NCI-H82 treated with DMSO at 0.1 percent for 48 hours (cell line): ENCODE results near the gene XK.
"Not testable (repeated sequence)": the region's sequence is repeated elsewhere in the genome, so short reads cannot be mapped to it uniquely, and the experiment has no call there.

Source experiments
- DNase-seq: peaks from one replicate; lab custom pipeline; 2025; ENCODE audit not compliant: unreplicated experiment; lab: John Stamatoyannopoulos, UW

XK gene

GRCh38 chrX:37752936-37753335, 67.3 kb downstream of the XK start:
- no peak for DNase-seq

- no peak for DNase-seq
These were observed 67.8 kb downstream of the XK start for GRCh38 chrX:37753384-37753783.

DNA sequence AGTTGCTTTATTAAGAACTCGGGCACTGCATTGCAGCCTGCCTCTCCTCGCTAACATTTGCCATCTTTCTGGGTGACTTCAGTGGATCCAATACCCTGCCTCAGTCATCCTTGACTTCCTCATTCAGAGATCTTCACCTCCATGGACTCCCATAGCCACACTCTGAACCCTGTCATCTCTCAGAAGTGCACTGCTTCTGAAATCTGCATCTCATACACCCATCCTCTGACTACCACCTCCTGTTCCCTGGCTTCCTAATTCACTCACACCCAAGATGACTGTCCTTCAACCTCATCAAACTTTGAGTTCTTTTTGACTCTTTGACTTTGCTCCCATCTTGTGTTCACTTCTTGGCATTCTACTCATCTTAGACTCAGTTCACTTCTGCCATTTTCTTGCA, 68.9 kb downstream of the XK start:
- DNase-seq, result no peak

- no peak for DNase-seq
These were observed 69.4 kb downstream of the XK start for GRCh38 chrX:37755025-37755424.

DNA sequence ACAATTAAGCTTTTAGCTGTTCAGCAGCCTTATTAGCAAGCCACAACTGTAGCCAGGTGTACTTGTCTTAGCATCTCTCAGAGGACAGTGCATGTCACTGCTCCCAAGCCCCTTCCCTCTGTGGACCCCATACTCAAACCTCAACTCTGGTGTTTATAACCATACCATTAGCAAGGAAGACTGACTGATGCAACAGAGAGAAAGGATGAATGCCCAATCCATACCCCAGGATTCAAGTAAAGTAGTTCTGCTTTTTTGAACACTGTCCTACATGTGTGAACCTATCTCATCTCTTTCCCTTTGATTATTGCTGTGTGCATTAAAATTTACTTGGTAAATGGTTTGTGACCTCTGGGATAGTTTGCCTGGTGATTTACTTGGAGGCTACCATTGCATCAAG, 71.5 kb downstream of the XK start:
- DNase-seq, result no peak

GRCh38 chrX:37759351-37759750, 73.8 kb downstream of the XK start:
- no peak for DNase-seq

- DNase-seq, result no peak
These were observed 74.4 kb downstream of the XK start for GRCh38 chrX:37759878-37760418.

DNA sequence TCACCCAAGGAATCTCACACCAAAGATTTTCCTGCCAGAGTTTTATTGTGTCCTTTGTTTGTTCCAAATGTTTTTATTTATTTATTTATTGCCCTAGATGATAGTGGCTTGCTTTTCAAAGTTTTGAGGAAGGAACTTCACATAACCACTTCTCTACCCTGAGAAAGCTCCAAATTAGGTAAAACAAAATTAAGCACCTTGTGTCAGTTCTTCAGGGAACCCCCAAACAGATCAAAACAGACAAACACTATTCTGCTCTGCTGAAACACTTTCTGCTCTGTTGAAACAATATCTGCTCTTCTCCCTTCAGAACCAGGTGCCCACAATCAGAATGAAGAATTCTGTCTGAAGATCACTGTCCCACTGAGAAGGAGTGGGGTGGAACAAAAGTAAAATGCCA, 77.8 kb downstream of the XK start:
- DNase-seq, result no peak

- DNase-seq, result peak; percentile 76
These were observed 79.9 kb downstream of the XK start for GRCh38 chrX:37765507-37765906.

GRCh38 chrX:37767430-37767829, 81.8 kb downstream of the XK start:
- DNase-seq, result no peak

GRCh38 chrX:37768866-37769265, 83.3 kb downstream of the XK start:
- not testable (repeated sequence) for DNase-seq

GRCh38 chrX:37776283-37776986, 90.8 kb downstream of the XK start:
- DNase-seq, result no peak

DNA sequence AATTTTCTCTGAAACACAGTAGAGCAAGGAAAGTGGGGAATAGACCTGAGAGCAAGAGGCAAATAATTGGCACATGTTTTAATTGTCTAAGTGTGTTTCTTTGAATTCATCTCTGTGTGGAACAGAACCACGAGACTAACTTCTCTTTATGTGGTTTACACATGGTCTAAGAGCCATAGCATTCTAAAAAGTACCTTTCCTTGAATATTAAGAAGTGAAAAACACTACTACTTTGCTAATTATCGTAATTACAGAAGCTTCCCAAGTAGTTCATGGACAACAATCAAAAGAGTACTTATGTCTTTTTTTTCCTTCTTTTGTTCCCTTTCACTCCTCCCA, 91.4 kb downstream of the XK start:
- DNase-seq, result no peak

- no peak for DNase-seq
These were observed 94.3 kb downstream of the XK start, which contains the start of gene CYBB for GRCh38 chrX:37779857-37780256. TSS of gene CYBB (plus strand) at chrX:37780059. CDS start at chrX:37780078, 19 bp downstream.

GRCh38 chrX:37781081-37781480, 95.5 kb downstream of the XK start:
- no peak for DNase-seq
